Stromal cell of bone marrow (primary cell): ENCODE data around the gene ENDOU.

Experiments
- DNase-seq: peaks from one replicate; pipeline ENCODE4 v3.0.0-alpha.2; 2012; ENCODE audit warnings: low read depth

The ENDOU gene

GRCh38 chr12:47757840-47758583, 32.7 kb upstream of the ENDOU start:
- DNase-seq = no peak

GRCh38 chr12:47757364-47757839, 32.1 kb upstream of the ENDOU start:
- no peak for DNase-seq

DNA sequence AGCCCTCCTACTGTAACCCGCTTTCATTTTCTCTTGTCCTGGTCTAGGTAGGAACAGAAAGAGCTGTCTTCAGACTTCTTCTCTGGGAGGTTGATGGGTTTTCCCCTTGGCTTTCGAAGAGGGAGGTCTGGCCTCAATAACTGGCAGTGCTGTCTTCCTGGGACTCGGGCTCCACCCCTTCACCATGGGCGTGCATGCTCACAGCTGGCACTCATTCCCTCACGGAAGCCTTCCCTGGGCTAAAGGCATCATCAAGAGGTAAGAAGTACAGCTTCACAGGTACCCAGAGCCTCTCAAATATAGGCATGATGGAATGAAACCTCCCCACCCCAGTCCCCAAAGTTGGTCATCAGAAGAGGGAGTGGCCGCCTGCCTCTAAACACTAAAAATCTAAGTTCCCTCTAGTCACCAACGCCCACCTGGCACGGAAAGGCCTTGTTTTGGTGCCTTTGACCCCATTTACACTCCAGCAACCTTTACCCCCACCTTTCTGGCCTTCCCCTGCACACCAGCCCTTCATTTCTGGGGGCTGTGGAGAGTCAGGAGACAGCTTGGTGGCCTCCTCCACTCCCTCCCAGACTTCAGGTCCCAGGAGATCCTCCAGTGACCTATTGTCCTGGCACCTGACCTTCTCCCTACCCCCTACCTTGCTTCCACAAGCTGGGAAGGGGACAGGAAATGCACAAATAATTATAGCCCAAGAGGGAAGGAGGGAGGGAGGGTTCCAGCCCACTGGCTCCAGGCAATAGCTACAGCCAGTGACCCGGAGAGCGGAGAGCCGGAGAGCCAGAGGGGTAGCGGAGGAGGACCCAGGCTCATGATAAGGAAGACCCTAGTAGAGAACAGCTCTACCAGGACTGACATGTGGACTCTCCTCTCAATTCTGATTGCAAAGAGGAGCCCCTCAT, 30.6 kb upstream of the ENDOU start:
- no peak for DNase-seq

DNA sequence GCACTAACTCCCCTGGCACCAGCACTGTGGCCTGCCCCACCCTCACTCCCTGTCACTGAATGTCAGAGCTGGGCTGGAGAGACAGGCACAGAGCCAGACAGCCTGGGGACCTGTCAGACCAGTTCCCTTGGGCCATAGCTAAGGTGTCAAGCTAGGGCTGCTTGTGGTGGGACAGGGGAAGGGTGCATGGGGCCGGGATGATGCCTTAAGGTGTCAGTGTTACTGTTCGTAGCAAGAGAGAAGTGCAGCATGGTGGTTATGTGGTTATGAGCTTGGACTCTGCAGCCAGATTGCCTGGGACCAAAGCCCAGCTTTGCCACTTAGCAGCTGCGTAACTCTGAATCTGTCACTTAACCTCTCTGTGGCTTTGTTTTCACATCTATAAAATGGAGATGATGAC, 29.6 kb upstream of the ENDOU start:
- no peak for DNase-seq

GRCh38 chr12:47754126-47754525, 28.8 kb upstream of the ENDOU start:
- no peak for DNase-seq

GRCh38 chr12:47753021-47754001, 28.0 kb upstream of the ENDOU start:
- no peak for DNase-seq

DNA sequence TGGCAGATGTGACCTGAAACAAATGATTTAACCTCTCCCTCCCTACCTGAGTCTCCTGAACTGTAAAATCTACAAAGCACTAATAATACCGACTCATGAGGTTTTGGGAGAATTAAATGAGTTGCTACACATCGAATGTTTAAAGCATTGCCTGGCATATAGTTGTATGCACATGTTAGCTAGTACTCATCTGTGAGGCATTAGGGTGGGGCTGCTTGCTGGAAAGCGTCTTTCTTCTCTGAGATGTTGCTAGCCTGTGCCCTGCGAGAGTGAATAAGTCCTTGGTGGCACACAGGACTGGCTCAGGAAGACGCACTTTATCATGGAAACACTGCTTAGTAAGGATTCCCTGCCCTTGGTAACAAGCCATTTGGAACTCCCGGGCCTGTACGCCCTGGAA, 27.3 kb upstream of the ENDOU start:
- DNase-seq = peak; percentile 31

- DNase-seq = no peak
These were observed 26.8 kb upstream of the ENDOU start for GRCh38 chr12:47752121-47752520.

- no peak for DNase-seq
These were observed 26.3 kb upstream of the ENDOU start for GRCh38 chr12:47751561-47751960.

DNA sequence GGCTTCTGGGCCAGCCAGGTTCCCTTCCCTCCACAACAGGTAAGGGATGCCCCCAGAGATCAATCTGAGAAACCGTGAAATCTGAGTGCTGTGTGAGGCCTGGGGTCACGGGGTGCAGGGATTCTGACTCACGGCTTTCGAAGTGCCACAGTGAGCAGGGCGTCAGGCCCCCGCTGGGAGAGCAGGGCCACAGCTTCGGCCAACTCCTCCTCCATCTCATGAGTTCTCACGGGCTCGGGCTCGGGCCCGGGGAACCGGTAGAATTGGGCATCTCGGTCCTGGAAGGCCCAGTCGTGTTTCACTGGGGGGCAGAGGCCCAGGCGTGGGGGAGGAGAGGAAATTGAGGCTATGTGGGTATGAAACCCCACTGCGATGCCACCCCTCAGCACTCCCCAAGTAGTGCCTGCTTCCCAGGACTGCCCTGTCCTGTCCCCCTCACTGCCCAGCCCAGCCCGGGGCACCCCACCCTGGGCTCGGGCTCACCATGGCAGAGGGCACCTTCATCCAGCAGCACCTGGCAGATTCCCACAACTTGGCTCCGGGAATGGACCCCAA, 25.7 kb upstream of the ENDOU start:
- DNase-seq = no peak

DNA sequence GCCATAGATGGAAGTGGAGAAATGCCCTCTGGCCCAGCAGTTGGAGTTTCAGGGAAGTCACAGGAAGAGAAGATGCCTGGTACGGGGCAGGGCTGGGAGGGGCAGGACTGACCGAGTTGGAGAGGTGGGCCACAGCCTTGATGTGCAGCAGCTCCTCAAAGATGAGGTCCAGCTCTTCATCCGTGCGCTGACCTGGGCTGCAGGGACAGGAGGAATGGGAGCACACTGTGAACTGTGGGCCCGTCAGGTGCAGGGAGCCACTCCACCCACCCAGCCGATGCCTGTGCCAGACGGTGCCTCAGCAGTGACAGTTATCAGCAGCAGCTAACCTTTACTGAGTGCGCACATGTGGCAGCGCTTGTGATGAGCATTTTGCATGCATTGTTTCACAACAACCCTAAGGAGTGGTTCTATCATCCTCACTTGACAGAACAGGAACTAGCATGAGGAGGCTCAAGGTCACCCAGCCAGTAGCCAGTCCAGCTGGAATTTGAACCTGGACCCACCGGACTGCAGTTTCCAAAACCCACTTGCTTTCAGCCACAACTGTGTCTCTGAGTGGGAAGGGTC, 25.0 kb upstream of the ENDOU start:
- DNase-seq = no peak

DNA sequence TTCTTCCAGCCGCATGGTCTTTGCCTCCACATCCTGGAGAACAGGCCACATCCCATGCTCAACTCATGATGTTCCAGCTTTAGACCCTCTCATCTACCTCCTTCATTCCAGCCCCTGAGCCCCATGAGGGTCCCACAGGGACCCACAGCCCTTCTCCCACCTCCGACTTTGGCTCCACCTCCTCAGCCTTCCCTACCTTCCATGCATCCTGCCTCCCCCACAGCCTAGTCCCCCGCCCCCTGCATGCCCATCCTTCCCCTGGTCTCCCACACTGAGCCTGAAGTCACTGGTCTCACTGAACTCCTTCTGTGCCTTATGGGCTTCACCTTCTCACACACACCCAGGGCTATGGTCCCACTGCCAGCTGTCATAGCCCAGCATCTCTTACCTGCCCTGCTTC, 23.6 kb upstream of the ENDOU start:
- no peak for DNase-seq

- DNase-seq = no peak
These were observed 23.2 kb upstream of the ENDOU start for GRCh38 chr12:47748507-47748828.

GRCh38 chr12:47747596-47748506, 22.6 kb upstream of the ENDOU start:
- DNase-seq = no peak

- DNase-seq = no peak
These were observed 21.8 kb upstream of the ENDOU start for GRCh38 chr12:47747126-47747525.

- DNase-seq = no peak
These were observed 21.2 kb upstream of the ENDOU start for GRCh38 chr12:47746523-47746922.

- no peak for DNase-seq
These were observed 20.8 kb upstream of the ENDOU start for GRCh38 chr12:47746073-47746472.

DNA sequence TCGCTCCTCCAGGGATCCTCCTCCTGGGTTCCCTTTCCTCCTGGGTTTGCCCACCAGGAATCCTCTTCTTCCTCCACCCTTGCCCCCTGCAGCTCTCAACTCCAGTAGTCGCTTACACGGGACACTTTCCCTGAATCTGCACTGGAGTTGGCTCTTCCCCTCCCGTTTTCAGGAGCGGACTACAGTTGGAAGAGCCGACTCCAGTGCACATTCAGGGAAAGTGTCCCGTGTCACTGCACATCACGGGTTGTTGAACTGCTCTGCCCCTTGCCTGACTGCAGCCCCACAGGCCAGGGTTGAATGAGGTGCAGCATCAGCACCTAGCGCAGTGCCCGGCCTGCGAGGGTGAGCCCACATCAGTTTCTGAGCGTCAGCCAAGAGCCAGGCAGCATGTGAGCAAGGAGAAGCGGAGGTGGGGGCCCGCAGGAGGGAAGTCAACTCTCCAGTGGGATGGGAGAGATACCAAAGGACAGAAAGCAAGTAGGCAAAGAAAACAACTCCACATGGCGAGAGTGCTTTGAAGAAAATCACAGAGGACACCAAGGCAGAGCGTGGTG, 20.3 kb upstream of the ENDOU start:
- DNase-seq = no peak

- DNase-seq = no peak
These were observed 19.6 kb upstream of the ENDOU start for GRCh38 chr12:47744778-47745436.
